ENCODE measurements around the gene LIX1L. TPM values are rescaled to one million over a fixed set of nuclear protein-coding genes. Genes with fewer than 3 reads are reported as not detected.

Gene LIX1L
- total RNA-seq, 2 donors from 2014 or later = 4.2 to 9.0 TPM

DNA sequence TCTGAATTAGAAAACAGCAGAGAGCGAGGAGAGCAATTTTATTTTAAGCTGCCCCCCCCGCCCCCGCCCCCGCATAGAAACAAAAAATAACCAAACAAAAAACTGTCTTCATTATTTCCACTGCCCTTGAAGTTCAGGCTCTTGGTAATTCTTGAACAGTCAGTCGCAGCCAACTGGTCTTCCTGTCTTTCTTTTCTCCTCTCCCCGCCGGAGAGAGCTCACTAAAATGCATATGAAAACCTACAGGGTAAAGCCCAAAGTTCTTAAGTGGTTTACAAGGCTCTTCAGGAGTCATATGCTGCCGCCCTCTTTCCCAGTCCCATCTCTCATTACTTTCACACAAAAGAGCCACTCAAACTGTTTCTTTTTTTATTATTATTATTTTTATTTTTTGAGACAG, 71.0 kb downstream of the LIX1L start:
- intact Hi-C loops (cut with DNase I, micrococcal nuclease) = no loop called here
- no peak for ATAC-seq
- DNase-seq = no peak

- intact Hi-C loops (cut with DNase I, micrococcal nuclease) = no loop called here
- no peak for ATAC-seq
- DNase-seq = no peak
Measured at GRCh38 chr1:145886390-145886789, 71.4 kb downstream of the LIX1L start.

DNA sequence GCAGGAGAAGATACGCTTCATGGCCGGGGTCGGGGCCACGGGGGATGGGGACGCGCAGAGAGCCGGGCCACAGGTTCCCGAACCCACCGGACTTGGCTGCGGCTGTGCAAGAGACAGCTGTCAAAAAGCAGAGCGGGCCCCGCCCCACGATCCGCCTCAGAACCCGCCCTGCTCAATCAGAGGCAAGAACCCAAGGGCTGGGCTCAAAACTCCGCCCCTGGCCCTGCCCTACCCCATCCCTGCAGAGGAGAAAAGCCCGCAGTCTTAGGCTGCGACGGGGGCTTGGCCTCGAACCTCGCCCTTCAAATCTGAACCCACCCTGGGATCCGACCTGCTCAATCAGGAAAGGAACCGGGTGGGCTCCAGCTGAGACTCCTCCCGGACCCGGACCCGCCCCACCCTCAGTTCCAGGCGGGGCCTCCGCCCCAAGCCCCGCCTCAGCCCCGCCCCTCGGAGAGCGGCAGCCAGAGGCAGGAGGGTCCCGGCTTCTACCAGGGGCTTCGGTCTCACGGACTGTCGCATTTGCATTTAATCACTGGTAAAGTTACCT, 72.0 kb downstream of the LIX1L start, which contains the start of gene ANKRD35:
TSS of gene ANKRD35 (minus strand) at position 129 of the 550 bp plus-strand sequence. CDS start at position 21, 108 bp downstream.
- intact Hi-C loops (cut with DNase I, micrococcal nuclease) = no loop called here
- DNase-seq = peak; percentile 78 to 91
- ATAC-seq = peak; percentile 99

DNA sequence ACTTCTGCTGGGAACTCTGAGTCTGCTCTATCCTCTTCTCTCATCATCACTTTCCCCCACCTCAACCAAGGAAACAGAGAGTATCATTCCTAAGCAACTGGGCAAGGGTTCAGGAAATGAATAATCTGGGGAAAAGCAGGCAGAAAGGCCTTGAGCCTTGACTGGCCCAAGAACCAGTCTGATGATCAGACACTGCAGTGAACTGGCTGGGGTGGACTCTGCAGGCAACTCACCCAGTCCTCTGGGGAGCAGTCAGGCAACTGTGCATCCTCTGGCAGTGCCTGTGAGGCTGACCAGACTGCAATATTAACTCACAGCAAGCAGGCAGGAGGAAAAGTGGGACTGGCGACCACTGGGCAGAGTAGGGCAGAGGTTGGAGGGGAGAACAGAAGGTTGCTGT, 73.1 kb downstream of the LIX1L start:
- DNase-seq (no peak), ATAC-seq (no peak)
- intact Hi-C loops (cut with DNase I, micrococcal nuclease) = no loop called here

Other genes starting within 250 kb of the LIX1L start
- gene CD160, start 238.5 kb downstream of the LIX1L start, total RNA-seq = under 1 TPM; 0.73 to 0.92 TPM
- gene RNF115, start 133.9 kb downstream of the LIX1L start, total RNA-seq = 1 to 10 TPM; 7.4 to 7.7 TPM
- 10 to 100 TPM; 18.4 to 20.3 TPM for gene POLR3C, start 133.8 kb downstream of the LIX1L start, total RNA-seq
- gene NUDT17, start 112.4 kb downstream of the LIX1L start, total RNA-seq = 1 to 10 TPM; 1.3 TPM
- 10 to 100 TPM; 11.0 to 11.4 TPM for gene PIAS3, start 98.9 kb downstream of the LIX1L start, total RNA-seq
- under 1 TPM; 0.12 to 0.53 TPM for gene ANKRD35, start 72.2 kb downstream of the LIX1L start, total RNA-seq
- 1 to 10 TPM in 1 of 2 donors, under 1 TPM in 1; 0.84 to 1.7 TPM for gene ITGA10, start 48.0 kb downstream of the LIX1L start, total RNA-seq
- 10 to 100 TPM; 33.8 to 37.1 TPM for gene PEX11B, start 39.3 kb downstream of the LIX1L start, total RNA-seq
- gene RBM8A, start 30.5 kb downstream of the LIX1L start, total RNA-seq = 10 to 100 TPM; 86.9 to 94.1 TPM
- gene ANKRD34A, start 6.6 kb upstream of the LIX1L start, total RNA-seq = under 1 TPM; 0.27 to 0.42 TPM
- 10 to 100 TPM; 13.6 to 17.0 TPM for gene POLR3GL, start 6.7 kb upstream of the LIX1L start, total RNA-seq
- 100 to 1,000 TPM; 550 to 720 TPM for gene TXNIP, start 38.6 kb upstream of the LIX1L start, total RNA-seq
- gene HJV, start 63.7 kb upstream of the LIX1L start, total RNA-seq = not detected
- gene NBPF10, start 186.8 kb upstream of the LIX1L start, total RNA-seq = 1 to 10 TPM; 2.2 to 2.4 TPM

Measured in left colon (tissue), 2 donors.